H9 (cell line): Measurements from ENCODE around the gene ZFR2. TPM values are rescaled to one million over a fixed set of nuclear protein-coding genes. Genes with fewer than 3 reads are reported as not detected.

ENCODE experiments used
- DNase-seq: peaks from one replicate; pipeline ENCODE4 v3.0.0-alpha.2; 2017
- H2AFZ ChIP-seq: one replicate; pipeline ENCODE4 v1.6.1; 2013; ENCODE audit warnings: mild to moderate bottlenecking, low read length, control low read depth, moderate library complexity
- H2AK5ac ChIP-seq: 2 replicates; pipeline ENCODE4 v1.6.1; 2013; ENCODE audit warnings: low read length, control low read depth, mixed read lengths; ENCODE audit not compliant: insufficient read length
- H2BK120ac ChIP-seq: one replicate; pipeline ENCODE4 v1.6.1; 2013; ENCODE audit warnings: low read depth, mild to moderate bottlenecking, low read length, control low read depth, inconsistent platforms; ENCODE audit not compliant: poor library complexity, severe bottlenecking
- H2BK12ac ChIP-seq: 2 replicates; pipeline ENCODE4 v1.6.1; 2013; ENCODE audit warnings: low read length, control low read depth, mixed read lengths, low read depth; ENCODE audit not compliant: insufficient read length
- H2BK15ac ChIP-seq: 2 replicates; pipeline ENCODE4 v1.6.1; 2013; ENCODE audit warnings: low read depth, low read length, control low read depth
- H2BK20ac ChIP-seq: one replicate; pipeline ENCODE4 v1.6.1; 2013; ENCODE audit warnings: low read depth, mild to moderate bottlenecking, low read length, control low read depth, inconsistent platforms; ENCODE audit not compliant: poor library complexity, severe bottlenecking
- H2BK5ac ChIP-seq: 2 replicates; pipeline ENCODE4 v1.6.1; 2013; ENCODE audit warnings: low read length, control low read depth, mixed read lengths; ENCODE audit not compliant: insufficient read length
- H3K14ac ChIP-seq: 2 replicates; pipeline ENCODE4 v1.6.1; 2013; ENCODE audit warnings: low read length, control low read depth; ENCODE audit not compliant: insufficient read depth
- H3K18ac ChIP-seq: 2 replicates; pipeline ENCODE4 v1.6.1; 2013; ENCODE audit warnings: low read depth, mild to moderate bottlenecking, mixed read lengths, low read length, control low read depth; ENCODE audit not compliant: insufficient read length
- H3K23ac ChIP-seq: 2 replicates; pipeline ENCODE4 v1.6.1; 2013; ENCODE audit warnings: low read length, control low read depth, mixed read lengths, low read depth; ENCODE audit not compliant: insufficient read length
- H3K23me2 ChIP-seq: 2 replicates; pipeline ENCODE4 v1.6.1; 2013; ENCODE audit warnings: low read depth, mild to moderate bottlenecking, mixed read lengths, low read length, control low read depth; ENCODE audit not compliant: insufficient read length, poor library complexity, severe bottlenecking
- H3K27ac ChIP-seq: 2 replicates; pipeline ENCODE4 v1.5.1; 2013; ENCODE audit warnings: low read length, control low read depth, mixed read lengths, low read depth; ENCODE audit not compliant: insufficient read length
- H3K27me3 ChIP-seq: 2 replicates; pipeline ENCODE4 v1.6.1; 2013; ENCODE audit warnings: low read length, control low read depth, inconsistent platforms; ENCODE audit not compliant: insufficient read depth
- H3K4ac ChIP-seq: 2 replicates; pipeline ENCODE4 v1.6.1; 2013; ENCODE audit warnings: low read depth, mild to moderate bottlenecking, control low read depth, inconsistent platforms, low read length, moderate library complexity
- H3K4me1 ChIP-seq: 2 replicates; pipeline ENCODE4 v1.6.1; 2013; ENCODE audit warnings: low read length, control low read depth, inconsistent platforms; ENCODE audit not compliant: insufficient read depth
- H3K4me2 ChIP-seq: 2 replicates; pipeline ENCODE4 v1.6.1; 2013; ENCODE audit warnings: low read length, control low read depth, mixed read lengths; ENCODE audit not compliant: insufficient read length, insufficient read depth
- H3K56ac ChIP-seq: 2 replicates; pipeline ENCODE4 v1.6.1; 2013; ENCODE audit warnings: low read depth, mild to moderate bottlenecking, mixed read lengths, low read length, control low read depth; ENCODE audit not compliant: insufficient read length
- H3K79me1 ChIP-seq: 2 replicates; pipeline ENCODE4 v1.6.1; 2013; ENCODE audit warnings: low read depth, mild to moderate bottlenecking, moderate library complexity, low read length, control low read depth, inconsistent platforms; ENCODE audit not compliant: insufficient read depth, poor library complexity, severe bottlenecking
- H3K79me2 ChIP-seq: 2 replicates; pipeline ENCODE4 v1.6.1; 2013; ENCODE audit warnings: low read length, control low read depth, inconsistent platforms; ENCODE audit not compliant: insufficient read depth
- H3K9ac ChIP-seq: 2 replicates; pipeline ENCODE4 v1.6.1; 2013; ENCODE audit warnings: low read length, control low read depth, mixed read lengths; ENCODE audit not compliant: insufficient read length; ENCODE audit errors: extremely low read depth
- H3K9me3 ChIP-seq: one replicate; pipeline ENCODE4 v1.6.1; 2013; ENCODE audit warnings: low read depth, low read length, inconsistent platforms; ENCODE audit not compliant: control insufficient read depth
- H3T11ph ChIP-seq: one replicate; pipeline ENCODE4 v1.6.1; 2013; ENCODE audit warnings: mild to moderate bottlenecking, low read length, control low read depth, inconsistent platforms
- H4K20me1 ChIP-seq: one replicate; pipeline ENCODE4 v1.6.1; 2013; ENCODE audit not compliant: control insufficient read depth, insufficient read length, insufficient read depth
- H4K5ac ChIP-seq: 2 replicates; pipeline ENCODE4 v1.6.1; 2013; ENCODE audit warnings: low read depth, mild to moderate bottlenecking, mixed read lengths, low read length, control low read depth; ENCODE audit not compliant: insufficient read length
- H4K8ac ChIP-seq: replicated peaks from 2 replicates; pipeline ENCODE4 v1.6.1; 2013; ENCODE audit warnings: low read length, control low read depth, mixed read lengths, low read depth; ENCODE audit not compliant: insufficient read length
- H4K91ac ChIP-seq: 2 replicates; pipeline ENCODE4 v1.6.1; 2013; ENCODE audit warnings: low read depth, mild to moderate bottlenecking, moderate library complexity, mixed read lengths, low read length, control low read depth; ENCODE audit not compliant: insufficient read length
- H3K27ac Mint-ChIP-seq, 3 experiments: 2 replicates in 2 of 3; 3 replicates in 1 of 3; pipeline ENCODE4 v1.8.0; 2020 to 2021; ENCODE audit warnings: mixed read lengths in 3 of 3, mild to moderate bottlenecking in 1 of 3, moderate library complexity in 1 of 3
- H3K27me3 Mint-ChIP-seq: 2 replicates; pipeline ENCODE4 v1.8.0; 2021; ENCODE audit warnings: low read depth, mild to moderate bottlenecking, moderate library complexity, mixed read lengths
- H3K36me3 Mint-ChIP-seq, 3 experiments: 2 replicates in 2 of 3; 3 replicates in 1 of 3; pipeline ENCODE4 v1.8.0; 2020 to 2021; ENCODE audit warnings: low read depth in 3 of 3, mixed read lengths in 3 of 3; ENCODE audit not compliant: insufficient read depth in 1 of 3
- H3K4me1 Mint-ChIP-seq, 2 experiments: 2 replicates each; pipeline ENCODE4 v1.8.0; 2020; ENCODE audit warnings: mixed read lengths in 2 of 2
- H3K4me3 Mint-ChIP-seq, 2 experiments: 2 replicates in 1 of 2; 3 replicates in 1 of 2; pipeline ENCODE4 v1.8.0; 2020 to 2021; ENCODE audit warnings: mild to moderate bottlenecking in 2 of 2, mixed read lengths in 2 of 2, moderate library complexity in 1 of 2
- H3K9me3 Mint-ChIP-seq, 2 experiments: 2 replicates in 1 of 2; 3 replicates in 1 of 2; pipeline ENCODE4 v1.8.0; 2020; ENCODE audit warnings: mild to moderate bottlenecking in 2 of 2, mixed read lengths in 2 of 2, moderate library complexity in 1 of 2
- CTCF ChIP-seq: fragments of 200-600 bp; sonication (generic); conservative IDR thresholded peaks from 3 replicates; pipeline ENCODE4 v1.8.0; 2021; ENCODE audit warnings: antibody characterized with exemption, mild to moderate bottlenecking
- WGBS: extraction: QIAGEN DNeasy Blood & Tissue Kit; methylation state at CpG from one replicate; pipeline ENCODE4 v1.1.7; 2013; ENCODE audit warnings: missing lambda C conversion rate, low lambda C conversion rate, mixed read lengths; ENCODE audit not compliant: insufficient read length; ENCODE audit errors: extremely low coverage; 5-methylcytosine and 5-hydroxymethylcytosine counted together
- total RNA-seq: library from RNA; stranded (reverse); gene quantifications from 2 replicates; pipeline ENCODE4 v1.2.1, GENCODE V29; 2021

The ZFR2 gene
- total RNA-seq, 1 experiment from 2014 or later, result 18.3 TPM

GRCh38 chr19:3792114-3792513 is 76.7 kb downstream of the ZFR2 start:
- H2BK120ac ChIP-seq, result no peak overlapping the region
- no peak overlapping the region for H2BK15ac ChIP-seq
- no peak overlapping the region for H3K14ac ChIP-seq
- H2BK12ac ChIP-seq, result no peak overlapping the region
- H4K20me1 ChIP-seq, result no peaks in the 10 kb centered on the region
- no peaks in the 10 kb centered on the region for H3K79me2 ChIP-seq
- H3K4me1 ChIP-seq, result no peaks in the 10 kb centered on the region
- H3K27ac Mint-ChIP-seq, result no peak overlapping the region
- H3K4me2 ChIP-seq, result no peak overlapping the region
- no peak overlapping the region for H4K5ac ChIP-seq
- no peak overlapping the region for H2AFZ ChIP-seq
- no peak overlapping the region for H3K23ac ChIP-seq
- H3K79me1 ChIP-seq, result no peaks in the 10 kb centered on the region
- H3K27me3 Mint-ChIP-seq, result peaks cover 53% of the 10 kb centered on the region
- peaks cover 7 to 11% of the 10 kb centered on the region in 2 experiments for H3K9me3 Mint-ChIP-seq
- H3K18ac ChIP-seq, result no peak overlapping the region
- H3K36me3 Mint-ChIP-seq, result no peaks in the 10 kb centered on the region; a peak in 1 of 7 replicates
- H2BK5ac ChIP-seq, result no peak overlapping the region
- H3K4me3 Mint-ChIP-seq, result no peak overlapping the region
- H3K9ac ChIP-seq, result no peak overlapping the region
- no peak overlapping the region for H2AK5ac ChIP-seq
- DNase-seq, result no peak
- H3K27me3 ChIP-seq, result no peaks in the 10 kb centered on the region
- TF ChIP-seq CTCF, result no peak
- H3K23me2 ChIP-seq, result no peaks in the 10 kb centered on the region
- H3K4ac ChIP-seq, result no peak overlapping the region
- no peaks in the 10 kb centered on the region for H3K9me3 ChIP-seq
- no CpG with 5 or more reads among the region's 3 CpGs for WGBS
- no peak overlapping the region for H3K56ac ChIP-seq
- no peak overlapping the region for H4K91ac ChIP-seq
- H4K8ac ChIP-seq, result no peak overlapping the region
- H3K27ac ChIP-seq, result no peak overlapping the region
- H2BK20ac ChIP-seq, result no peak overlapping the region
- peaks cover 3% of the 10 kb centered on the region in 2 experiments; a peak in 3 of 4 replicates for H3K4me1 Mint-ChIP-seq
- no peak overlapping the region for H3T11ph ChIP-seq
